ENCODE measurements around the gene RASSF7.

The RASSF7 gene

GRCh38 chr11:605286-606129 is 44.7 kb downstream of the RASSF7 start:
- DNase-seq (ENCODE audit: extremely low read depth, low read depth) = no peak
- no peak for TF ChIP-seq CTCF (IDR thresholded peaks at IDR 0.05; ENCODE audit: low read depth, low read length)

- no peak for TF ChIP-seq CTCF (IDR thresholded peaks at IDR 0.05; ENCODE audit: low read depth, low read length)
- DNase-seq (ENCODE audit: extremely low read depth, low read depth) = no peak
These were observed 45.5 kb downstream of the RASSF7 start for GRCh38 chr11:606245-606644.

- no peak for DNase-seq (ENCODE audit: extremely low read depth, low read depth)
- TF ChIP-seq CTCF (IDR thresholded peaks at IDR 0.05; ENCODE audit: low read depth, low read length) = no peak
These were observed 46.4 kb downstream of the RASSF7 start for GRCh38 chr11:607020-607780.

GRCh38 chr11:607971-608659 is 47.3 kb downstream of the RASSF7 start:
- no peak for TF ChIP-seq CTCF (IDR thresholded peaks at IDR 0.05; ENCODE audit: low read depth, low read length)
- no peak for DNase-seq (ENCODE audit: extremely low read depth, low read depth)

GRCh38 chr11:608791-609251 is 48.1 kb downstream of the RASSF7 start:
- TF ChIP-seq CTCF (IDR thresholded peaks at IDR 0.05; ENCODE audit: low read depth, low read length) = no peak
- no peak for DNase-seq (ENCODE audit: extremely low read depth, low read depth)

- TF ChIP-seq CTCF (IDR thresholded peaks at IDR 0.05; ENCODE audit: low read depth, low read length) = no peak
- no peak for DNase-seq (ENCODE audit: extremely low read depth, low read depth)
These were observed 48.6 kb downstream of the RASSF7 start for GRCh38 chr11:609341-609811.

Data from AG09319 (cell line).